ENCODE results near the gene ANKRD11.

ANKRD11 gene

DNA sequence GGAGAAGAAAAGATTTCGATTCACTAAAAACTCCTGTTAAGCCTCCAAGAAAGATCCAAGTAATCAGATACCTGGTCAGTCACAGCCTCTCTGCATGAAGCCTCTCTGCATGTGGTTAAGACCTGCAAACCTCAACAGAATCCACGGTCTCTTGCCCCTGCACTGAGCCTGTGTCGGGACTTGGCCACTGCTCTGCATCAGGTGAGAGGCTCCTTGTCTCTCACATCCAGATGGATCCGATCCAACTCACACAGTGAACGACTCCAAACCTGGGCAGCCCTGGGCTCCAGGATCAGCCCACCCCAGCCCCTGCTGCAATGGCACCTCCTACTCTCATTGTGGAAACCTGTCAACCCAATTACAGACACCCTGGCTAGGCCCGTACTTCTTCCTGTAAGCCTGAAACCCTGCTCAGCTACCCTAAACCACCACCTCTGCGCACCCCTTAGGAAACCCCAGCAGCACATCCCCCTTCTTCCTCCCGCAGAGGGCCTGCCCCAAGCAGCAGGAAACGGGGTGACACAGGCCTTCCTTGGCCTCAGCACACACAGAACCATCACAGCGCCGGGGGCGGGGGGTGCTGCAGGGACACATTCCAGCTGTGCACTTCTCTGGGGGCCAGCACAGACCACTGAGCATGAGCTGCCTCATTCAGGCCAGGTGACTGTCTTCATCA is 129.5 kb downstream of the ANKRD11 start:
- TF ChIP-seq, protein P1, sequence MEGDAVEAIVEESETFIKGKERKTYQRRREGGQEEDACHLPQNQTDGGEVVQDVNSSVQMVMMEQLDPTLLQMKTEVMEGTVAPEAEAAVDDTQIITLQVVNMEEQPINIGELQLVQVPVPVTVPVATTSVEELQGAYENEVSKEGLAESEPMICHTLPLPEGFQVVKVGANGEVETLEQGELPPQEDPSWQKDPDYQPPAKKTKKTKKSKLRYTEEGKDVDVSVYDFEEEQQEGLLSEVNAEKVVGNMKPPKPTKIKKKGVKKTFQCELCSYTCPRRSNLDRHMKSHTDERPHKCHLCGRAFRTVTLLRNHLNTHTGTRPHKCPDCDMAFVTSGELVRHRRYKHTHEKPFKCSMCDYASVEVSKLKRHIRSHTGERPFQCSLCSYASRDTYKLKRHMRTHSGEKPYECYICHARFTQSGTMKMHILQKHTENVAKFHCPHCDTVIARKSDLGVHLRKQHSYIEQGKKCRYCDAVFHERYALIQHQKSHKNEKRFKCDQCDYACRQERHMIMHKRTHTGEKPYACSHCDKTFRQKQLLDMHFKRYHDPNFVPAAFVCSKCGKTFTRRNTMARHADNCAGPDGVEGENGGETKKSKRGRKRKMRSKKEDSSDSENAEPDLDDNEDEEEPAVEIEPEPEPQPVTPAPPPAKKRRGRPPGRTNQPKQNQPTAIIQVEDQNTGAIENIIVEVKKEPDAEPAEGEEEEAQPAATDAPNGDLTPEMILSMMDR (IDR thresholded peaks at IDR 0.05): no peak
- TF ChIP-seq ZFX (IDR thresholded peaks at IDR 0.05; ENCODE audit: borderline replicate concordance): no peak

DNA sequence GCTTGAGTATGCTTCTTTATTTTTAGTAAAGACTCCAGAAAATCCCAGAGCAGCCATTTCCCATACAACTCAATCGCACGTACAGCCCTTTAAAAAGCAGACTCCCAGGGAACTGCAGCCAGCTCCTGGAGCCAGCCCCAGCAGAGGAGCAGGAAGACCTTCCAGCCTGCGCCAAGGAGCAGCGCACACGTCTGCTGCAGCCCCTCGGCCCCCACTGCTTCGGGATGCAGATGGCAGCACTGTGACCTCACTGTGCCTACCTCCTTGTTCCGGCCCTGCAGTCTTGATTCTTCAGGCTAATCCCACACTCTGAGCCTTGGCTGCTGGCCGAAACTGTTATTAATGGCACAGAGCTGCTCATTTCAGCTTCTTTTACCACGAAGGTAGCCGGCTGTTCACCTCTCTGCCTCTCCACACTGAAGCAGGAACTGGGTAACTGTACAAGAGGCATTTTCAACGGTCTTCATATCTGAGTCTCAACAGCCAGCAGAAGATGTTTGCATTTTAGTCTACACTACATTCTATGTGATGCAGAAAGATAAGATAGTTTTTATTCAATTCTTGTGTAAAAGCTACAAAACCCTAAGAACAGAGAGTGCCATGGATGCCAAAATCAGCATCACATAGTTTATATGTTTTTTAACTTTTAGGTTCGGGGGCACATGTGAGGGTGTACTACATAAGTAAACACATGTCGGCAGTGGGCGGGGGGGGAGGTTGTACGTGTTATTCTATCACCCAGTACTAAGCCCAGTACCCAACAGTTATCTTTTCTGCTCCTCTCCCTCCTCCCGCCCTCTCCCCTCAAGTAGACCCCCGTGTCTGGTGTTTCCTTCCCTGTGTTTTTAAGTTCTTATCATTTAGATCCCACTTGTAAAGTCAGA is 130.9 kb downstream of the ANKRD11 start:
- TF ChIP-seq, protein P1 (IDR thresholded peaks at IDR 0.05): no peak
- no peak for TF ChIP-seq ZFX (IDR thresholded peaks at IDR 0.05; ENCODE audit: borderline replicate concordance)
- no peak overlapping the region for H3K27ac ChIP-seq

More for the DNA sequence above, 129.5 kb downstream of the ANKRD11 start:
- H3K27ac ChIP-seq: 0 out of 2 replicates have a peak overlapping the region, but pooled peaks have one; percentile 5

DNA sequence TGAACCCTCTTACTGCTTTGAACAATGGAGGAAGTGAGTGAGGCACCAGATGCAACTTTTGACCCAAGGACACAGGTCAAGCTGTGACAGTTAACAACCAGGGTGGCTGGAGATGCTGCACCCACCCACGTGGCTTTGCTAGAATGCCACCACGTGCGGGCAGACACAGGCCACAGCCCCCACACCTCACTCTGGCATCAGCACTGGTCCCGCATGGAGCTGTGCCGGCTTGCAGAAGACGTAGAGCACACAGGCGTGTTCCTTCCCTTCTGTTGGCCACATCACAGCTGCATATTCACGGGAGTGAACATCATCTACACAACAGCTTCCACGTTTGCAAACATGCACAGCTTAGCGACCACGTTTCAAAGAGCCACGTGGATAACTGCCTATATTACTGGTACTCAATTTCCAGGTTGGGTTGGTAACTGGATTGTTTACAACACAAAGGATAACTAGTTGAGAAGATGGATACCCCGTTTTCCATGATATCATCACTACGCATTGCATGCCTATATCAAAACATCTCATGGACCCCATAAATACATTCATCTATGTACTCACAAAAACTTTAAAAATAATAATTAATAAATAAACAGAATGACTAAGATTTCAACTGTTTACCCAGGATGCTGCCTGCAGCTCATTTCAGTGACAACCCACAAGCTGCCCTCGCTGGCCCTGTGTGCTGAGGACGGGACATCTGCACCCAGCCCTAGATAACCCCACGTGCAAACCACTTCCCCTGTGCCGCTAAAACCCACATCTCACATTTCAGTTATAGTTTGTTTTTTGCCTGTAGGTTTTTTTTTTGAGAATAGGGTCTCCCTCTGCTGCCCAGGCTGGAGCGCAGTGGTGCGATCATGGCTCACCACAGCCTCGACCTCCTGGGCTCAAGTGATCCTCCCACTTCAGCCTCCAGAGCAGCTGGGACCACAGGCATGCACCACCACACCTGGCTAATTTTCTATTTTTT is 132.0 kb downstream of the ANKRD11 start:
- no peak overlapping the region for H3K27ac ChIP-seq
- TF ChIP-seq, protein P1 (IDR thresholded peaks at IDR 0.05): no peak
- TF ChIP-seq ZFX (IDR thresholded peaks at IDR 0.05; ENCODE audit: borderline replicate concordance): no peak

DNA sequence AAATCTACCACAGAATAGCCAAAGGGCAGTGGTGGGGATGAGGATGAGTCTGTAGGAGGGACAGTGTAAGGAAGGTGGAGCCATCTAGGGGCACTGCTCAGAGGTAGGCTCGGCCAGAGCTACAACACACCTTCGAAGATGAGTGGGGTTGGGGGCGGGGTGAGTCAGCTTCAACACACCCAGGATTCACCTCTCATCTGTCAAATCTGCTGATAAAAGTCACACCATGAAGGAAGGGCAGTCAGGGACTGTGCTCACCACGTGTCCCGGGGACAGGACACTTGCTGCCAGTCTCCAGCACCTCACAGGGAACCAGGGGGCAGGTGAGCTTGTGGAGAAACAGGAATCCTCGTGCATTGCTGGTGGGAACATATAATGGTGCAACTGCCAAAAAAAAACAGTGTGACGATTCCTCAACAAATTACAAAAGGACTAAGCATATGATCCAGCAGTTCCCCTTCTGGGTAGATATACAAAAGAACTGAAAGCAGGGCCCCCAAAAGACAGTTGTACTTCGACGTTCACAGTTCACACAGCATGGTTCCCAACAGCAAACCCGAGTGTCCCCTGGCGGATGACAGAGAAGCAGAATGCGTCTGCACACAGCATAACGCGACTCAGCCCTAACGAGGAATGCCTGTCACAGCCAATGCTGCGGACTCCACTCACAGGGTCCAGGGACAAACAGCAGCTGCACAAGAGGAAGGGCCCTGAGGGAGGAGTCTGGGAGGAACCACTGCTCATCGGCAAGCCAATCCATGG is 133.1 kb downstream of the ANKRD11 start:
- no peak overlapping the region for H3K27ac ChIP-seq
- TF ChIP-seq, protein P1 (IDR thresholded peaks at IDR 0.05): no peak
- no peak for TF ChIP-seq ZFX (IDR thresholded peaks at IDR 0.05; ENCODE audit: borderline replicate concordance)

DNA sequence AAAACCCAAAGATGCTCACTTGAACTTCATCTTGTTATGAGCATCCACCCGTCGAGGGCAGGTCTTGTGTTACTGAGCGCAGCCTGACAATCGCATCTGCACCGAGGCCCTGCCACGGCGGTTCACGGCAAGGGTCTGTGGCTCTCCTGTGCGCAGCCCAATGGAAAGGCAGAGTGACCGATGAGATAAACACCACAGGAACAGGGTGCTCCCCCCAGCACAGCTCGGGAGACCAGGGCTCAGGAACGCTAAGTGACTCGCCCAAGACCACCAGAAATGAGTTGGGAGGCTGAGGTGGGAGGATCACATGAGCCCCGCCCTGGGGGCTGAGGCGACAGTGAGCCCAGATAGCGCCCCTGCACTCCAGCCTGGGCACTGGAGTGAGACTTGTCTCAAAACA is 134.7 kb downstream of the ANKRD11 start:
- TF ChIP-seq ZFX (IDR thresholded peaks at IDR 0.05; ENCODE audit: borderline replicate concordance): no peak
- TF ChIP-seq, protein P1 (IDR thresholded peaks at IDR 0.05): no peak
- H3K27ac ChIP-seq: no peak overlapping the region

DNA sequence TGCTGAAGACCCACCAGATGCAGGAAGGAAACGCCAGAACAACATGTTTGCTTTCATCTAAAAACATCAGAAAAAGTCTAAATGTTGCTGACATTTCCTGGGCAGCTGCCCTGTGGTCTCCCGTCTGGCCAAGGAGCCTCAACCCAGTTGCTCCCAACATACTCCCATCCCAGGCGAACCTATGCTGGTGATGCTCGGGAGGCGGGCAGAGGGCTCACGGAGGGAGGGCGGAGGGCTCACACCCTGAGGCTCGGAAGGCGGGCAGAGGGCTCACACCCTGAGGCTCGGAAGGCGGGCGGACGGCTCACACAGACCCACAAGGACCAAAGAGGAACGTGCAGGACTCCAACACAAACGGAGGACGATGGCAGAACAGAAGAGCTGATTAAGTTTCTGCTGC is 135.4 kb downstream of the ANKRD11 start:
- no peak for TF ChIP-seq ZFX (IDR thresholded peaks at IDR 0.05; ENCODE audit: borderline replicate concordance)
- TF ChIP-seq, protein P1 (IDR thresholded peaks at IDR 0.05): no peak
- H3K27ac ChIP-seq: no peak overlapping the region

Measured in 22Rv1 (cell line).